ENCODE measurements around the gene KLHL29. TPM values are rescaled to one million over a fixed set of nuclear protein-coding genes. Genes with fewer than 3 reads are reported as not detected.
A peak's percentile ranks its signal among the peaks of the same experiment; 100 is the strongest.

The KLHL29 gene
- total RNA-seq, 1 donor from 2014 or later = 3.8 TPM

DNA sequence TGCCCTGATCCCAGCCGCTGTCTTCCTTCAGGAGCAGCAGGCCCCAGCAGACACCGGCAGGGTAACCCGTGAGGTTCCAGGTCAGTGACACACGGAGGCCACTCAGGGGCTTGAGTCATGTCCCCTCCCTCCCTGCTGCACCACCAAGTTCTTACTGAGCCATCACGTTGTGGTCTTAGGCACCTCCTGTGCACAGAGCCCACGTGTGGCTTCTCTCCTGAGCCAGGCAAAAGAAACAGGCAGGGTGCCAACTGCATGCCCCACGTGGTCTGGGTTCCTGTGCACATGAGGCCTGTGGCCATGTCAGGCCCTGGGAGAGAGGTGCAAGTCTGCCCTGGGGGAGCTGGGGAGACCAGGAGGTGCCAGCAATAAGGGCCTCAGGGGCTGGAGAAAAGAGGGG lies 264.8 kb downstream of the KLHL29 start:
- DNase-seq = no peak
- Mint-ChIP-seq H3K27me3 (no peaks in the 10 kb centered on the region), H3K4me1 (no peaks in the 10 kb centered on the region), H3K9me3 (no peaks in the 10 kb centered on the region), H3K27ac (no peak overlapping the region), H3K4me3 (no peak overlapping the region), H3K36me3 (ENCODE audit: low read depth) (no peaks in the 10 kb centered on the region)
- intact Hi-C loops (cut with micrococcal nuclease) = no loop called here

GRCh38 chr2:23651187-23652080 lies 266.5 kb downstream of the KLHL29 start:
- Mint-ChIP-seq H3K4me3 (no peak overlapping the region), H3K9me3 (no peaks in the 10 kb centered on the region), H3K4me1 (no peaks in the 10 kb centered on the region), H3K36me3 (ENCODE audit: low read depth) (no peaks in the 10 kb centered on the region), H3K27me3 (no peaks in the 10 kb centered on the region), H3K27ac (no peak overlapping the region)
- no peak for DNase-seq
- intact Hi-C loops (cut with micrococcal nuclease) = no loop called here

DNA sequence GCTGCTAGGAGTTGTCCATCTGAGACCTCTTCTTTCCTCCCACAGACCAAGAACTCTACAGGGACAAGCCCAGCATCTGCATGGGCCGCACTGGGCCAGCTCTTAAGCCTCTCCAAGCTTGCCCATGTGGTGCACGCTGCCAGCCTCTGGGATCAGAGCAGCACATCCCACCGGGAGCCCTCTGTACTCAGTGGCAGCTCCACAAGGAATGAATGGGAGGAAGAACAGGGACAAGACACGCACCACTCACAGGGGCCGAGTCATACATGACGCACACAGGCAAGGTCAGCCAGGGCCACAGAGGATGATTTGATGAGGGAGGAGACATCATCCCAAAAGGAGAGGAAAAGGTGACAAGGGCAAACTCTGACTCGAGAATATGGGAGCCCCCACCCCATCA lies 268.3 kb downstream of the KLHL29 start:
- Mint-ChIP-seq H3K4me3 (no peak overlapping the region), H3K36me3 (ENCODE audit: low read depth) (no peaks in the 10 kb centered on the region), H3K4me1 (peaks cover under 1% of the 10 kb centered on the region), H3K9me3 (no peaks in the 10 kb centered on the region), H3K27ac (no peak overlapping the region), H3K27me3 (no peaks in the 10 kb centered on the region)
- intact Hi-C loops (cut with micrococcal nuclease) = no loop called here
- DNase-seq = no peak

- Mint-ChIP-seq H3K27ac (no peak overlapping the region), H3K36me3 (ENCODE audit: low read depth) (no peaks in the 10 kb centered on the region), H3K4me3 (no peak overlapping the region), H3K27me3 (no peaks in the 10 kb centered on the region), H3K4me1 (peaks cover 8% of the 10 kb centered on the region), H3K9me3 (no peaks in the 10 kb centered on the region)
- intact Hi-C loops (cut with micrococcal nuclease) = no loop called here
- no peak for DNase-seq
Measured at GRCh38 chr2:23654756-23655155, 269.8 kb downstream of the KLHL29 start.

DNA sequence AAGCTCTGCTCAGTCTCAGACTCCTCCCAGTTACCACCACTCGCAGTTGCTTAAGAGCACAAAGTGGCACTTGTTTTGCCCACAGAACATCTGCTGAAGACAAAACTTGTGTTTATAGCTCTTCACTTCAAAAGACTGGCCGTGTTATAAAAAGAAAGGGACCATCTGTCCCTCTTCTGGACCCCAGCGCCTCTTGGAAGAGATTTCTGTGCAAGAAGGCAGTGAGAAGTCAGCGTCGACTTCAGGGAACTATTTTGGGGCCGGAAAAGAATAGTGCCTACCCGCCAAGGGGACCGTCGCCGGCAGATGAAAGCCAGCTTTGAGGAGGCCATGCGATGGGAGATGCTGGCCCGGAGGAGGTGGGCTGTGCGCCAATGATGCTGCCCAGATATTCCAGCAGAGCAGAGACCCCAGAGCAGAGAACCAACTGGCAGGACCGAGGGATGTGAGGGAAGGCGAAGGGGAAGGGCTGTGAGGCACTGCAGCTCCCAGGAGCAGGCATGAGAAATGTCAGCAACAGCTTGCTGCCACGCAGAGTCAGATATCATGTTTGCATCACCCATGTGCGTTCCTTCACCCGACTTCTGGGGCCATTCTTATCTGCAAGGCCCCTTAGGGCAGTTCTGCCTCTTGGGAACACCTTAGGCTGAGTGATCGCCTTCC lies 271.1 kb downstream of the KLHL29 start:
- H3K27ac Mint-ChIP-seq = no peak overlapping the region
- no peaks in the 10 kb centered on the region for H3K27me3 Mint-ChIP-seq
- H3K4me3 Mint-ChIP-seq = no peak overlapping the region
- intact Hi-C loops (cut with micrococcal nuclease) = no loop called here
- no peak for DNase-seq
- peaks cover 8% of the 10 kb centered on the region for H3K4me1 Mint-ChIP-seq
- no peaks in the 10 kb centered on the region for H3K36me3 Mint-ChIP-seq (ENCODE audit: low read depth)
- H3K9me3 Mint-ChIP-seq = no peaks in the 10 kb centered on the region

DNA sequence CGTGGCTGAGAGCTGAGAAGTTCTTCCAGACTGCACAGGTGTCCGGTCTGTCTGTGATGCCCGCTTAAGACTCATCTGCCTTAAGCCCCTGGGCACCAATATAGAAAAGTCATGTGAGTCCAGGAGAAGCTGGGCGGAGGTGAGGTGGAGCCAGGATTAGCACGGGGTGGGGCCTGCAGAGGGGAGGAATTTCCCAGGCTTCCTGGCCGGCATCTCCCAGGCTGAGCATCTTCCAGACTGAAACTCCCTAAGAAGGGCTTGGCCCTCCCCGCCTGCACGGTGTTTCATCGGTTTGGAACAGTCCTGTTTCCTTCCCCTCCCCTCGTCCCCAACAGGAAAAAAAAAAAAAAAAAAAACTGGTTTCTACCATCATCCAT lies 271.6 kb downstream of the KLHL29 start:
- peaks cover 8% of the 10 kb centered on the region for H3K4me1 Mint-ChIP-seq
- DNase-seq = no peak
- intact Hi-C loops (cut with micrococcal nuclease) = no loop called here
- no peaks in the 10 kb centered on the region for H3K36me3 Mint-ChIP-seq (ENCODE audit: low read depth)
- H3K27me3 Mint-ChIP-seq = no peaks in the 10 kb centered on the region
- no peaks in the 10 kb centered on the region for H3K9me3 Mint-ChIP-seq
- H3K27ac Mint-ChIP-seq = no peak overlapping the region
- H3K4me3 Mint-ChIP-seq = no peak overlapping the region

DNA sequence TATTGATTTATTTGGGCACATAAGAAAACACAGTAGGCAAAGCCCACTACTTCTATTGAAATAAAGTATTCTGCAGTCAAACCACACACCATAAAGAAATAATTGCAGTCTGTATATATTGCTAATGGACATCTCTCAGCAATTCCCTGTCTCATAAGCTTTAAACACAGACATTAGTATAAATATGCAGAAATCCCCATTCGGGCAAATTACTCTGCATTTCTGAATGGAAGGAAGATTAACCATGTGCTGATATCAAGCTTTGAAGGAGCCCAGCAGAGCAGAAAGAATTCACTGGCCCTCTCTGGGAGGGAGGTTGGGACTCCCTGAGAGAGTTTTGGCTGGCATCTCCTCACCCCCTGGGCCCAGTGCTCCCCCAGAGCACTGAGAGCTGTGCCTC lies 272.4 kb downstream of the KLHL29 start:
- Mint-ChIP-seq H3K4me1 (peaks cover 8% of the 10 kb centered on the region), H3K36me3 (ENCODE audit: low read depth) (no peaks in the 10 kb centered on the region), H3K27ac (no peak overlapping the region), H3K4me3 (no peak overlapping the region), H3K27me3 (peaks cover 4% of the 10 kb centered on the region), H3K9me3 (no peaks in the 10 kb centered on the region)
- intact Hi-C loops (cut with micrococcal nuclease) = no loop called here
- DNase-seq = no peak

GRCh38 chr2:23657934-23658333 lies 273.0 kb downstream of the KLHL29 start:
- intact Hi-C loops (cut with micrococcal nuclease) = no loop called here
- DNase-seq = no peak
- Mint-ChIP-seq H3K9me3 (no peaks in the 10 kb centered on the region), H3K27me3 (peaks cover 4% of the 10 kb centered on the region), H3K27ac (no peak overlapping the region), H3K36me3 (ENCODE audit: low read depth) (no peaks in the 10 kb centered on the region), H3K4me1 (peaks cover 8% of the 10 kb centered on the region), H3K4me3 (no peak overlapping the region)

GRCh38 chr2:23658466-23658942 lies 273.5 kb downstream of the KLHL29 start:
- H3K4me3 Mint-ChIP-seq = peak overlapping the region; percentile 15
- intact Hi-C loops (cut with micrococcal nuclease) = no loop called here
- DNase-seq = peak; percentile 74
- H3K27ac Mint-ChIP-seq = peak overlapping the region; percentile 60
- peaks cover 8% of the 10 kb centered on the region for H3K4me1 Mint-ChIP-seq
- no peaks in the 10 kb centered on the region for H3K36me3 Mint-ChIP-seq (ENCODE audit: low read depth)
- H3K9me3 Mint-ChIP-seq = no peaks in the 10 kb centered on the region
- peaks cover 6% of the 10 kb centered on the region for H3K27me3 Mint-ChIP-seq

GRCh38 chr2:23659328-23659727 lies 274.3 kb downstream of the KLHL29 start:
- DNase-seq = no peak
- H3K27ac Mint-ChIP-seq = no peak overlapping the region
- H3K27me3 Mint-ChIP-seq = peaks cover 11% of the 10 kb centered on the region
- H3K4me3 Mint-ChIP-seq = no peak overlapping the region
- H3K4me1 Mint-ChIP-seq = peaks cover 8% of the 10 kb centered on the region
- intact Hi-C loops (cut with micrococcal nuclease) = no loop called here
- H3K9me3 Mint-ChIP-seq = no peaks in the 10 kb centered on the region
- no peaks in the 10 kb centered on the region for H3K36me3 Mint-ChIP-seq (ENCODE audit: low read depth)

GRCh38 chr2:23659773-23660172 lies 274.8 kb downstream of the KLHL29 start:
- no peak overlapping the region for H3K27ac Mint-ChIP-seq
- H3K9me3 Mint-ChIP-seq = no peaks in the 10 kb centered on the region
- intact Hi-C loops (cut with micrococcal nuclease) = no loop called here
- DNase-seq = no peak
- H3K4me1 Mint-ChIP-seq = peaks cover 8% of the 10 kb centered on the region
- H3K27me3 Mint-ChIP-seq = peaks cover 11% of the 10 kb centered on the region
- H3K36me3 Mint-ChIP-seq (ENCODE audit: low read depth) = no peaks in the 10 kb centered on the region
- H3K4me3 Mint-ChIP-seq = no peak overlapping the region

GRCh38 chr2:23660237-23660636 lies 275.3 kb downstream of the KLHL29 start:
- H3K4me3 Mint-ChIP-seq = no peak overlapping the region
- intact Hi-C loops (cut with micrococcal nuclease) = no loop called here
- H3K36me3 Mint-ChIP-seq (ENCODE audit: low read depth) = no peaks in the 10 kb centered on the region
- no peak overlapping the region for H3K27ac Mint-ChIP-seq
- H3K9me3 Mint-ChIP-seq = no peaks in the 10 kb centered on the region
- H3K27me3 Mint-ChIP-seq = peaks cover 11% of the 10 kb centered on the region
- peaks cover 8% of the 10 kb centered on the region for H3K4me1 Mint-ChIP-seq
- DNase-seq = no peak

- H3K36me3 Mint-ChIP-seq (ENCODE audit: low read depth) = no peaks in the 10 kb centered on the region
- H3K27me3 Mint-ChIP-seq = peaks cover 11% of the 10 kb centered on the region
- intact Hi-C loops (cut with micrococcal nuclease) = no loop called here
- H3K9me3 Mint-ChIP-seq = no peaks in the 10 kb centered on the region
- no peak overlapping the region for H3K4me3 Mint-ChIP-seq
- no peak overlapping the region for H3K27ac Mint-ChIP-seq
- no peak for DNase-seq
- H3K4me1 Mint-ChIP-seq = peaks cover 8% of the 10 kb centered on the region
Measured at GRCh38 chr2:23661276-23662050, 276.5 kb downstream of the KLHL29 start.

DNA sequence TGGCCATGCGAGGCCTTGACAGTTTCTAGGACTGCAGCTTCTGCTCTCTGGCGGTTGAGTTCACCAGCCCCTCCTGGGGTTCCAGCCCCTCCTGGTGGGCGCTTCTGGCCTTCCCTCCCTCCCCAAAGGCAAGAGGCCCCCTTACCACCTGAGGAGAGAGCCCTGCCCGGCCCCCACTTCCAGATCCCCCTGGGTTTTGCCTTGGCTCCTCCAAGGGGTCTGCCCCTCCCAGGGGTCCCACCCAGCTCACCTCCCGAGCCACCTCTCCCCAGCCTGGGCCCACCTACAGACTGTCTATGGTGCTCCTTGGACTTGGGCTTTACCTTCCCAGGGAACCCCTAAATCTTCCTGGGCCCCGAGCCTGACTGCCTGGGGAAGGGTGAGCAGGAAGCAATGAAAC lies 277.5 kb downstream of the KLHL29 start:
- no peaks in the 10 kb centered on the region for H3K36me3 Mint-ChIP-seq (ENCODE audit: low read depth)
- H3K4me1 Mint-ChIP-seq = peaks cover 8% of the 10 kb centered on the region
- H3K9me3 Mint-ChIP-seq = no peaks in the 10 kb centered on the region
- H3K27ac Mint-ChIP-seq = no peak overlapping the region
- intact Hi-C loops (cut with micrococcal nuclease) = no loop called here
- no peak for DNase-seq
- H3K4me3 Mint-ChIP-seq = no peak overlapping the region
- H3K27me3 Mint-ChIP-seq = peaks cover 11% of the 10 kb centered on the region

All from activated CD4-positive, alpha-beta T cell treated with anti-CD3 and anti-CD28 coated beads, Interleukin-2, amount 10 ng/mL, durations not matched to agents 24 days and 14 days (primary cell).